Liver (tissue), 3 donors: ENCODE results near the gene ST6GALNAC2.

Experiments
- EGR1 ChIP-seq, 2 donors: IDR thresholded peaks; 2 replicates each; pipeline ENCODE4 v1.6.1; 2016 to 2018; ENCODE audit warnings: antibody characterized with exemption in 2 of 2, low read depth in 2 of 2
- GABPA ChIP-seq, 2 donors: IDR thresholded peaks in 1 of 2; conservative IDR thresholded peaks in 1 of 2; 2 replicates each; pipeline ENCODE4 v1.6.1; 2016; ENCODE audit warnings: antibody characterized with exemption in 2 of 2, mild to moderate bottlenecking in 1 of 2, moderate library complexity in 1 of 2
- JUND ChIP-seq, 2 donors: IDR thresholded peaks; 2 replicates each; pipeline ENCODE4 v1.6.1; 2016; ENCODE audit warnings: antibody characterized with exemption in 2 of 2
- RAD21 ChIP-seq, 2 donors: IDR thresholded peaks; 2 replicates each; pipeline ENCODE4 v1.6.1; 2016; ENCODE audit warnings: antibody characterized with exemption in 2 of 2, mild to moderate bottlenecking in 2 of 2
- RXRA ChIP-seq, 2 donors: IDR thresholded peaks; 2 replicates each; pipeline ENCODE4 v1.6.1; 2017 to 2018; ENCODE audit warnings: antibody characterized with exemption in 2 of 2, mild to moderate bottlenecking in 1 of 2
- TAF1 ChIP-seq: conservative IDR thresholded peaks from 2 replicates; pipeline ENCODE4 v1.6.1; 2016; ENCODE audit warnings: antibody characterized with exemption, mild to moderate bottlenecking
- YY1 ChIP-seq: IDR thresholded peaks from 2 replicates; pipeline ENCODE4 v1.6.1; 2016; ENCODE audit warnings: antibody characterized with exemption, mild to moderate bottlenecking
- TF ChIP-seq, protein P1 (sequence below): fragments of 150-350 bp; IDR thresholded peaks from 2 replicates; pipeline ENCODE4 v1.5.1; 2017; ENCODE audit warnings: improper control_type of control experiment, low read depth, low read length; ENCODE audit not compliant: missing input control
- TF ChIP-seq, protein P2 (sequence below): IDR thresholded peaks from 2 replicates; pipeline ENCODE4 v1.6.1; 2016; ENCODE audit warnings: antibody characterized with exemption
- TF ChIP-seq, protein P3 (sequence below): IDR thresholded peaks from 2 replicates; pipeline ENCODE4 v1.6.1; 2016; ENCODE audit warnings: antibody characterized with exemption, mild to moderate bottlenecking
- TF ChIP-seq, protein P4 (sequence below): IDR thresholded peaks from 2 replicates; pipeline ENCODE4 v1.6.1; 2016; ENCODE audit warnings: antibody characterized with exemption
- donor health status: healthy.
- donor health status: healthy.

DNA sequence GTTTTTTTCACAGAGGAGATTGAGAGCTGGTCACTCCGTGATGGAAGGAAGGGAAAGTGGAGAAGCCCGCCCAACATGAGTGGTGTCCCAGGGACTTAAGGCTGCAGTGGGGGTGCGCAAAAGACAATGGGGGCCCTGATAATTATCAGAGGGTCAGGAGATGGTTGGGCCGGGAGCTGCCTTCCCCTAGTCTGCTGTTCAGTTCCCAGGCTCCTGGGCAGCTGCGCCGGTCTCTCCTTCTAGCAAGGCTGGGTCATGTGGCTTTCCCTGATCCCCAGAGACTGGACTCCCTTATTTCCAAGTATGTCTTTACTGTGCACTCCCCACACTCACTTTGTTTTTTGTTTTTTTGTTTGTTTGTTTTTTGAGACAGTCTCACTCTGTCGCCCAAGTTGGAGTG, 64.4 kb downstream of the ST6GALNAC2 start:
- TF ChIP-seq GABPA (IDR thresholded peaks at IDR 0.05 in 1 of 2, conservative IDR thresholded peaks at IDR 0.05 in 1 of 2) (no peak), RAD21 (IDR thresholded peaks at IDR 0.05) (no peak), YY1 (no peak), EGR1 (IDR thresholded peaks at IDR 0.05; ENCODE audit: low read depth in 2 of 2) (no peak), RXRA (IDR thresholded peaks at IDR 0.05) (no peak), TAF1 (no peak), JUND (IDR thresholded peaks at IDR 0.05) (no peak)
- TF ChIP-seq, protein P1, sequence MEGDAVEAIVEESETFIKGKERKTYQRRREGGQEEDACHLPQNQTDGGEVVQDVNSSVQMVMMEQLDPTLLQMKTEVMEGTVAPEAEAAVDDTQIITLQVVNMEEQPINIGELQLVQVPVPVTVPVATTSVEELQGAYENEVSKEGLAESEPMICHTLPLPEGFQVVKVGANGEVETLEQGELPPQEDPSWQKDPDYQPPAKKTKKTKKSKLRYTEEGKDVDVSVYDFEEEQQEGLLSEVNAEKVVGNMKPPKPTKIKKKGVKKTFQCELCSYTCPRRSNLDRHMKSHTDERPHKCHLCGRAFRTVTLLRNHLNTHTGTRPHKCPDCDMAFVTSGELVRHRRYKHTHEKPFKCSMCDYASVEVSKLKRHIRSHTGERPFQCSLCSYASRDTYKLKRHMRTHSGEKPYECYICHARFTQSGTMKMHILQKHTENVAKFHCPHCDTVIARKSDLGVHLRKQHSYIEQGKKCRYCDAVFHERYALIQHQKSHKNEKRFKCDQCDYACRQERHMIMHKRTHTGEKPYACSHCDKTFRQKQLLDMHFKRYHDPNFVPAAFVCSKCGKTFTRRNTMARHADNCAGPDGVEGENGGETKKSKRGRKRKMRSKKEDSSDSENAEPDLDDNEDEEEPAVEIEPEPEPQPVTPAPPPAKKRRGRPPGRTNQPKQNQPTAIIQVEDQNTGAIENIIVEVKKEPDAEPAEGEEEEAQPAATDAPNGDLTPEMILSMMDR, result no peak
- TF ChIP-seq, protein P2, sequence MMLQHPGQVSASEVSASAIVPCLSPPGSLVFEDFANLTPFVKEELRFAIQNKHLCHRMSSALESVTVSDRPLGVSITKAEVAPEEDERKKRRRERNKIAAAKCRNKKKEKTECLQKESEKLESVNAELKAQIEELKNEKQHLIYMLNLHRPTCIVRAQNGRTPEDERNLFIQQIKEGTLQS, result no peak
- TF ChIP-seq, protein P3, sequence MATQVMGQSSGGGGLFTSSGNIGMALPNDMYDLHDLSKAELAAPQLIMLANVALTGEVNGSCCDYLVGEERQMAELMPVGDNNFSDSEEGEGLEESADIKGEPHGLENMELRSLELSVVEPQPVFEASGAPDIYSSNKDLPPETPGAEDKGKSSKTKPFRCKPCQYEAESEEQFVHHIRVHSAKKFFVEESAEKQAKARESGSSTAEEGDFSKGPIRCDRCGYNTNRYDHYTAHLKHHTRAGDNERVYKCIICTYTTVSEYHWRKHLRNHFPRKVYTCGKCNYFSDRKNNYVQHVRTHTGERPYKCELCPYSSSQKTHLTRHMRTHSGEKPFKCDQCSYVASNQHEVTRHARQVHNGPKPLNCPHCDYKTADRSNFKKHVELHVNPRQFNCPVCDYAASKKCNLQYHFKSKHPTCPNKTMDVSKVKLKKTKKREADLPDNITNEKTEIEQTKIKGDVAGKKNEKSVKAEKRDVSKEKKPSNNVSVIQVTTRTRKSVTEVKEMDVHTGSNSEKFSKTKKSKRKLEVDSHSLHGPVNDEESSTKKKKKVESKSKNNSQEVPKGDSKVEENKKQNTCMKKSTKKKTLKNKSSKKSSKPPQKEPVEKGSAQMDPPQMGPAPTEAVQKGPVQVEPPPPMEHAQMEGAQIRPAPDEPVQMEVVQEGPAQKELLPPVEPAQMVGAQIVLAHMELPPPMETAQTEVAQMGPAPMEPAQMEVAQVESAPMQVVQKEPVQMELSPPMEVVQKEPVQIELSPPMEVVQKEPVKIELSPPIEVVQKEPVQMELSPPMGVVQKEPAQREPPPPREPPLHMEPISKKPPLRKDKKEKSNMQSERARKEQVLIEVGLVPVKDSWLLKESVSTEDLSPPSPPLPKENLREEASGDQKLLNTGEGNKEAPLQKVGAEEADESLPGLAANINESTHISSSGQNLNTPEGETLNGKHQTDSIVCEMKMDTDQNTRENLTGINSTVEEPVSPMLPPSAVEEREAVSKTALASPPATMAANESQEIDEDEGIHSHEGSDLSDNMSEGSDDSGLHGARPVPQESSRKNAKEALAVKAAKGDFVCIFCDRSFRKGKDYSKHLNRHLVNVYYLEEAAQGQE, result no peak
- TF ChIP-seq, protein P4, sequence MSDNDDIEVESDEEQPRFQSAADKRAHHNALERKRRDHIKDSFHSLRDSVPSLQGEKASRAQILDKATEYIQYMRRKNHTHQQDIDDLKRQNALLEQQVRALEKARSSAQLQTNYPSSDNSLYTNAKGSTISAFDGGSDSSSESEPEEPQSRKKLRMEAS, result no peak
